ENCODE results near the gene FBXL20. TPM values are rescaled to one million over a fixed set of nuclear protein-coding genes. Genes with fewer than 3 reads are reported as not detected.
"Not testable (repeated sequence)": the region's sequence is repeated elsewhere in the genome, so short reads cannot be mapped to it uniquely, and the experiment has no call there.

The FBXL20 gene
- total and polyA plus RNA-seq, 9 of the 15 experiments (the other 6 are each of a cell fraction or from before 2014, with no cell fraction given) = 1.8 to 15.1 (median 5.6) TPM

DNA sequence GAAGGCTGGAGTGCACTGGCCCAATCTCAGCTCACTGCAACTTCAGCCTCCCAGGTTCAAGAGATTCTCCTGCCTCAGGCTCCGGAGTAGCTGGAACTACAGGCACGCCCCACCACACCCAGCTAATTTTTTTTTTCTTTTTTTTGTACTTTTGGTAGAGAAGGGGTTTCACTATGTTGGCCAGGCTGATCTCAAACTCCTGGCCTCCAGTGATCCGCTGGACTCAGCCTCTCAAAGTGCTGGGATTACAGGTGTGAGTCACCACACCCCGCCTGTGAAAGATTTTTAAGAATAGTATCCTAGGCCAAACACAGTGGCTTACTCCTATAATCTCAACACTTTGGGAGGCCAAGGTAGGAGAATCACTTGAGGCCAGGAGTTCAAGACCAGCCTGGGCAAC, 33.6 kb downstream of the FBXL20 start:
- H3K9ac ChIP-seq (ENCODE audit: insufficient read depth in 1 of 2, low read depth in 2 of 2, low read length in 2 of 2); intact Hi-C loops (cut with micrococcal nuclease); H3K4me3 ChIP-seq; H3K4me1 ChIP-seq (replicated peaks in 1 of 2; ENCODE audit: control insufficient read depth in 2 of 2, insufficient read depth in 2 of 2, low read length in 2 of 2); ATAC-seq; DNase-seq (ENCODE audit: extremely low read depth in 1 of 4, low spot score in 3 of 4); H3K9me3 ChIP-seq (replicated peaks; ENCODE audit: control insufficient read depth, insufficient read depth, low read depth, low read length); H3K27me3 ChIP-seq (ENCODE audit: control insufficient read depth in 2 of 2, insufficient read depth in 2 of 2, low read length in 2 of 2); H3K4me2 ChIP-seq (ENCODE audit: insufficient read depth, low read length); H3K36me3 ChIP-seq (ENCODE audit: control insufficient read depth, insufficient read depth, low read length); H2AFZ ChIP-seq (ENCODE audit: low read depth, low read length); FAIRE-seq; CTCF ChIA-PET (ENCODE audit: low intra/inter-chr PET ratio); H3K9me1 ChIP-seq (ENCODE audit: control insufficient read depth, insufficient read depth, low read length); H3K27ac ChIP-seq (ENCODE audit: extremely low read depth, low read depth, low read length); in situ Hi-C loops (cut with MboI); H4K20me1 ChIP-seq (replicated peaks; ENCODE audit: control insufficient read depth, insufficient read depth, low read length); BruUV-seq (replicated peaks): not testable (repeated sequence)
- POLR2A ChIA-PET = interaction anchor here (1.2 to 1.4 kb wide), 2 partner anchors 8 to 94 kb away, joined by 3 read pairs; partner anchors contain the start of gene CDK12
- H3K79me2 ChIP-seq (ENCODE audit: control insufficient read depth, insufficient read depth, low read length) = peaks cover 32% of the 10 kb centered on the region
- TF ChIP-seq, protein P1, sequence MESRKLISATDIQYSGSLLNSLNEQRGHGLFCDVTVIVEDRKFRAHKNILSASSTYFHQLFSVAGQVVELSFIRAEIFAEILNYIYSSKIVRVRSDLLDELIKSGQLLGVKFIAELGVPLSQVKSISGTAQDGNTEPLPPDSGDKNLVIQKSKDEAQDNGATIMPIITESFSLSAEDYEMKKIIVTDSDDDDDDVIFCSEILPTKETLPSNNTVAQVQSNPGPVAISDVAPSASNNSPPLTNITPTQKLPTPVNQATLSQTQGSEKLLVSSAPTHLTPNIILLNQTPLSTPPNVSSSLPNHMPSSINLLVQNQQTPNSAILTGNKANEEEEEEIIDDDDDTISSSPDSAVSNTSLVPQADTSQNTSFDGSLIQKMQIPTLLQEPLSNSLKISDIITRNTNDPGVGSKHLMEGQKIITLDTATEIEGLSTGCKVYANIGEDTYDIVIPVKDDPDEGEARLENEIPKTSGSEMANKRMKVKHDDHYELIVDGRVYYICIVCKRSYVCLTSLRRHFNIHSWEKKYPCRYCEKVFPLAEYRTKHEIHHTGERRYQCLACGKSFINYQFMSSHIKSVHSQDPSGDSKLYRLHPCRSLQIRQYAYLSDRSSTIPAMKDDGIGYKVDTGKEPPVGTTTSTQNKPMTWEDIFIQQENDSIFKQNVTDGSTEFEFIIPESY (CRISPR knock-in tag; IDR thresholded peaks at IDR 0.05) = peak; percentile 86
- peak; percentile 15 to 43; a peak in 1 of 4 replicates for TF ChIP-seq KDM1A (IDR thresholded peaks at IDR 0.05)
- TF ChIP-seq, protein P2, sequence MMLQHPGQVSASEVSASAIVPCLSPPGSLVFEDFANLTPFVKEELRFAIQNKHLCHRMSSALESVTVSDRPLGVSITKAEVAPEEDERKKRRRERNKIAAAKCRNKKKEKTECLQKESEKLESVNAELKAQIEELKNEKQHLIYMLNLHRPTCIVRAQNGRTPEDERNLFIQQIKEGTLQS (IDR thresholded peaks at IDR 0.05) = peak; percentile 24; the same call in 1 of the 2 replicates
- TF ChIP-seq, protein P2 (CRISPR knock-in tag; conservative IDR thresholded peaks at IDR 0.05) = not testable (repeated sequence)
- 87% methylated on average over 4 of the region's 4 CpGs for WGBS (ENCODE audit: insufficient coverage, low coverage, missing lambda C conversion rate)
